BE2C (cell line): Measurements from ENCODE around the gene C19orf73.

Source experiments
- DNase-seq: peaks from one replicate; pipeline ENCODE4 v3.0.0-alpha.2; 2020
- H3K27me3 ChIP-seq: fragments of 250-450 bp; sonication (Bioruptor Pico); 2 replicates; pipeline ENCODE4 v1.5.1; 2020; ENCODE audit warnings: mild to moderate bottlenecking
- H3K36me3 ChIP-seq: fragments of 250-450 bp; sonication (Bioruptor Pico); 2 replicates; pipeline ENCODE4 v1.5.1; 2020; ENCODE audit warnings: mild to moderate bottlenecking
- H3K4me1 ChIP-seq: fragments of 250-450 bp; sonication (Bioruptor Pico); 2 replicates; pipeline ENCODE4 v1.5.1; 2020
- H3K4me3 ChIP-seq: 2 replicates; pipeline ENCODE4 v1.5.1; 2011; ENCODE audit warnings: low read depth, low read length
- H3K9me3 ChIP-seq: fragments of 250-450 bp; sonication (Bioruptor Pico); 2 replicates; pipeline ENCODE4 v1.5.1; 2020
- CTCF ChIP-seq: IDR thresholded peaks from 2 replicates; pipeline ENCODE4 v1.5.1; 2012; ENCODE audit warnings: mild to moderate bottlenecking, low read depth, low read length

The C19orf73 gene

GRCh38 chr19:49142866-49143335 is 24.0 kb upstream of the C19orf73 start:
- H3K36me3 ChIP-seq, result no peaks in the 10 kb centered on the region; the same call in 1 of the 2 replicates
- peak overlapping the region; percentile 66 for H3K4me3 ChIP-seq
- H3K9me3 ChIP-seq, result no peaks in the 10 kb centered on the region
- no peak for TF ChIP-seq CTCF
- DNase-seq, result peak; percentile 97
- H3K27me3 ChIP-seq, result no peaks in the 10 kb centered on the region
- H3K4me1 ChIP-seq, result peaks cover 4% of the 10 kb centered on the region

- no peaks in the 10 kb centered on the region for H3K9me3 ChIP-seq
- H3K4me1 ChIP-seq, result peaks cover 4% of the 10 kb centered on the region
- H3K27me3 ChIP-seq, result no peaks in the 10 kb centered on the region
- no peak overlapping the region for H3K4me3 ChIP-seq
- DNase-seq, result no peak
- TF ChIP-seq CTCF, result no peak
- peaks cover 3% of the 10 kb centered on the region for H3K36me3 ChIP-seq
Measured at GRCh38 chr19:49141352-49141751, 22.4 kb upstream of the C19orf73 start.

GRCh38 chr19:49140951-49141350 is 22.0 kb upstream of the C19orf73 start:
- no peaks in the 10 kb centered on the region for H3K27me3 ChIP-seq
- TF ChIP-seq CTCF, result no peak
- H3K4me3 ChIP-seq, result no peak overlapping the region
- DNase-seq, result no peak
- peaks cover 3% of the 10 kb centered on the region for H3K36me3 ChIP-seq
- H3K4me1 ChIP-seq, result peaks cover 4% of the 10 kb centered on the region
- H3K9me3 ChIP-seq, result no peaks in the 10 kb centered on the region

GRCh38 chr19:49136771-49137171 is 17.8 kb upstream of the C19orf73 start:
- Histone ChIP-seq H3K9me3 (no peaks in the 10 kb centered on the region), H3K4me3 (no peak overlapping the region), H3K27me3 (no peaks in the 10 kb centered on the region), H3K36me3 (peaks cover 34% of the 10 kb centered on the region), H3K4me1 (no peaks in the 10 kb centered on the region)
- DNase-seq, result no peak
- TF ChIP-seq CTCF, result no peak

- Histone ChIP-seq H3K9me3 (no peaks in the 10 kb centered on the region), H3K36me3 (peaks cover 34% of the 10 kb centered on the region), H3K4me1 (no peaks in the 10 kb centered on the region), H3K4me3 (no peak overlapping the region), H3K27me3 (no peaks in the 10 kb centered on the region)
- no peak for DNase-seq
- no peak for TF ChIP-seq CTCF
Measured at GRCh38 chr19:49135686-49136085, 16.7 kb upstream of the C19orf73 start.

GRCh38 chr19:49133621-49134454 is 14.9 kb upstream of the C19orf73 start:
- Histone ChIP-seq H3K9me3 (no peaks in the 10 kb centered on the region), H3K36me3 (peaks cover 43% of the 10 kb centered on the region), H3K27me3 (no peaks in the 10 kb centered on the region), H3K4me1 (0 out of 2 replicates have a peak, but pooled peaks cover under 1% of the 10 kb centered on the region), H3K4me3 (no peak overlapping the region)
- DNase-seq, result no peak
- no peak for TF ChIP-seq CTCF
